Measurements from ENCODE around the gene PLEKHF1.
A peak's percentile ranks its signal among the peaks of the same experiment; 100 is the strongest.

The PLEKHF1 gene

GRCh38 chr19:29665826-29666577, 741 bp downstream of the PLEKHF1 start:
- TF ChIP-seq, protein P1, sequence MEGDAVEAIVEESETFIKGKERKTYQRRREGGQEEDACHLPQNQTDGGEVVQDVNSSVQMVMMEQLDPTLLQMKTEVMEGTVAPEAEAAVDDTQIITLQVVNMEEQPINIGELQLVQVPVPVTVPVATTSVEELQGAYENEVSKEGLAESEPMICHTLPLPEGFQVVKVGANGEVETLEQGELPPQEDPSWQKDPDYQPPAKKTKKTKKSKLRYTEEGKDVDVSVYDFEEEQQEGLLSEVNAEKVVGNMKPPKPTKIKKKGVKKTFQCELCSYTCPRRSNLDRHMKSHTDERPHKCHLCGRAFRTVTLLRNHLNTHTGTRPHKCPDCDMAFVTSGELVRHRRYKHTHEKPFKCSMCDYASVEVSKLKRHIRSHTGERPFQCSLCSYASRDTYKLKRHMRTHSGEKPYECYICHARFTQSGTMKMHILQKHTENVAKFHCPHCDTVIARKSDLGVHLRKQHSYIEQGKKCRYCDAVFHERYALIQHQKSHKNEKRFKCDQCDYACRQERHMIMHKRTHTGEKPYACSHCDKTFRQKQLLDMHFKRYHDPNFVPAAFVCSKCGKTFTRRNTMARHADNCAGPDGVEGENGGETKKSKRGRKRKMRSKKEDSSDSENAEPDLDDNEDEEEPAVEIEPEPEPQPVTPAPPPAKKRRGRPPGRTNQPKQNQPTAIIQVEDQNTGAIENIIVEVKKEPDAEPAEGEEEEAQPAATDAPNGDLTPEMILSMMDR (IDR thresholded peaks at IDR 0.05; ENCODE audit: insufficient read depth, low read length, missing control alignments): no peak
- CTCF ChIA-PET: interaction anchor here (1.0 to 10.2 kb wide), 6 partner anchors 9 to 57 kb away, joined by 4 to 140 read pairs (median 7); partner anchors contain the start of genes C19orf12 and POP4
- DNase-seq (ENCODE audit: low read depth, low spot score): no peak
- H3K4me3 ChIP-seq (ENCODE audit: low read depth, low read length): peak overlapping the region; percentile 82
- POLR2A ChIA-PET: interaction anchor here (0.7 to 1.3 kb wide), 3 partner anchors 55 to 65 kb away, joined by 3 to 5 read pairs (median 3); partner anchors contain the start of gene POP4

DNA sequence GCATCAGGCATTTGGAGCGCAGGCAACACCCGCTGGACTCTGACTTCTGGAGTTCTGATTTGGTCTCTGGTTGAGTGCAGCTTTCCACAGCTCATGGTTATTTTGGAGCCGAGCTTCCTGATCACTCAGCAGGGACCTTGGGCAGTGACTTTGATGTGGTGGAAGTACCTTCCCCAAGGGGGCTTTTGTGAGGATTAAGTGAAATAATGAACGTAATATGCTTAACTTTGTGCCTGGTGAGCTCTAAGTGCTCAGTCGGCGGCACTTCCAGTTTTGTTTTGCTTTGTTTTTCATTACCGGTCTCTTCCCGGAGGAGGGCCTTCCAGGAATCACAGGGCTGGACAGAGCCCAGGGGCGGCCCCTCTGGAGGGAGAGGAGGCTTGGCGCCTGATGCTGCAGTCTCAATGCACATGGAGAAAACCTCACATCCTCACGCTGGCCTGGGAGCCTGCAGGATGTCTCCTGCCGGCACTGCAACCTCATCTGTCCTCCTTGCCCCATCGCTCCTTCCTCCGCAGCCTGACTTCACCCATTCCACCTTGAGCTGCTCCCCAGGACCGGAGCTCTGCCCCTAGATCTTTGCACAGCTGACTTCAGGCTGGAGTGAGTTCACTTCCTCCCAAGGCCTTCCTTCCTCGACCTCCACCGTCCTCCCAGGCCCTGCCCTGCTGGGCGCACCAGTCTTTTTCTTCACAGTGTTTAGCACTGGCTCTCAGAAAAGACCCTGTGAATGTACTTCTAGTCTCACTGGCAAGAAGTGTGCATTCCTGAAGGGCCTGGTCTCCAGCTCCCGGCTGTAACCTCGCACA, 1.5 kb downstream of the PLEKHF1 start:
- TF ChIP-seq, protein P1 (IDR thresholded peaks at IDR 0.05; ENCODE audit: insufficient read depth, low read length, missing control alignments): no peak
- DNase-seq (ENCODE audit: low read depth, low spot score): no peak
- H3K4me3 ChIP-seq (ENCODE audit: low read depth, low read length): peak overlapping the region; percentile 82
- CTCF ChIA-PET: interaction anchor here (1.3 to 10.2 kb wide), 5 partner anchors 8 to 58 kb away, joined by 5 to 140 read pairs (median 9); partner anchors contain the start of genes C19orf12 and POP4
- POLR2A ChIA-PET: interaction anchor here (1.0 kb wide), 1 partner anchor 56 kb away, joined by 3 read pairs; no protein-coding TSS in a partner anchor

DNA sequence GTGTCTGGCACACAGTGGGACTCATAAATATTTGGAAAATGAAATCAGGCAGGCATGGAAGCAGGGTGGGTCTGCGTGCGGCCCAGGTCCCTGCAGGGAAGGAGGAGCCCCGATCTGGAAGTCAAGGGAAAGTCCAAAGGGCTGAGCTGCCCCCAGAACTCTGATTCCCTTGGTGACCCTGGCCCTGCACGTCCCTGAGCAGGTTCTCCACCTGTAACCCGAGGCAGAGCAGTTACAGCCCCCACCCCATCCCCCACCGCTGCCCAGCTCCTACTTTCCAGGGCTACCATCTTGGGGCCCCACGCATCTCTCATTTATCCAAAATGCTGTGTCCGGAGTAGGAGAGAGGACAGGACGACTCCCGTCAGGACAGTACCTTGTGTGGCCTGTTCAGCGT, 2.1 kb downstream of the PLEKHF1 start:
- H3K4me3 ChIP-seq (ENCODE audit: low read depth, low read length): peak overlapping the region; percentile 82
- TF ChIP-seq, protein P1 (IDR thresholded peaks at IDR 0.05; ENCODE audit: insufficient read depth, low read length, missing control alignments): no peak
- POLR2A ChIA-PET: no interaction called here
- CTCF ChIA-PET: interaction anchor here (1.3 to 10.2 kb wide), 3 partner anchors 14 to 59 kb away, joined by 5 to 140 read pairs (median 24); partner anchors contain the start of genes C19orf12 and POP4
- no peak for DNase-seq (ENCODE audit: low read depth, low spot score)

DNA sequence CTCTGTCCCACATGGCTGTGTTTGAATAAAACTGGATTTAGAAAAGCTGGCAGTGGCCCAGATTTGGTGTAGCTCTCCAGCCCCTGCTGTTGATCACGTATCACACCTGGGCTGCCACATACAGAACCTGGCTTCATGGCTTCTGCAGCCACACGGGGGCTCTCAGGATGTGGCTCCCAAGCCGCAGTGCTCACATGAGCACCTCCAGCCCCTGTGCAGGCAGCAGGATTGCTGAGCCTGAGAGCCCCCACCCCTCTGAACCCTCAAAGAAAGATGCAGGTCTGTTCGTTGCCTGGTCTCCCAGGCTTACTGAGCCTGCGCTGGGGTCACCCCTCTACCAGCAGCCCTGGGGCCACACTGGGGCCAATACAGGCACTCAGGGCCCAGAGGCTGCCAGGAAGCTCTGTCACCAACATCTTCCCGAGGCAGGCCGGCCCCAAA, 2.7 kb downstream of the PLEKHF1 start:
- POLR2A ChIA-PET: no interaction called here

GRCh38 chr19:29668746-29669609, 3.7 kb downstream of the PLEKHF1 start:
- H3K4me3 ChIP-seq (ENCODE audit: low read depth, low read length): no peak overlapping the region
- TF ChIP-seq, protein P1 (IDR thresholded peaks at IDR 0.05; ENCODE audit: insufficient read depth, low read length, missing control alignments): peak; percentile 8
- no peak for DNase-seq (ENCODE audit: low read depth, low spot score)
- ChIA-PET POLR2A (no interaction called here), CTCF (interaction anchor here (0.8 to 10.2 kb wide), 10 partner anchors 8 to 60 kb away, joined by 3 to 140 read pairs (median 4); partner anchors contain the start of genes C19orf12 and POP4)

More for the DNA sequence above, 2.7 kb downstream of the PLEKHF1 start:
- CTCF ChIA-PET: interaction anchor here (0.9 to 10.2 kb wide), 6 partner anchors 9 to 59 kb away, joined by 3 to 140 read pairs (median 6); partner anchors contain the start of genes C19orf12 and POP4
- DNase-seq (ENCODE audit: low read depth, low spot score): no peak
- no peak overlapping the region for H3K4me3 ChIP-seq (ENCODE audit: low read depth, low read length)
- TF ChIP-seq, protein P1 (IDR thresholded peaks at IDR 0.05; ENCODE audit: insufficient read depth, low read length, missing control alignments): no peak
